CD4-positive, alpha-beta T cell treated with Interleukin-1 beta for 1 hour (primary cell): ENCODE results near the gene TASOR.

Source experiments
- DNase-seq, 2 donors: peaks; one replicate each; pipeline ENCODE4 v3.0.0-alpha.2; 2020 to 2022

TASOR gene

GRCh38 chr3:56681984-56682461 is 1.0 kb downstream of the TASOR start:
- DNase-seq: no peak

- DNase-seq: no peak
Observed at GRCh38 chr3:56680054-56680580, 2.9 kb downstream of the TASOR start.

- DNase-seq: no peak
Observed at GRCh38 chr3:56677286-56677685, 5.8 kb downstream of the TASOR start.

- DNase-seq: no peak
Observed at GRCh38 chr3:56673781-56674457, 9.1 kb downstream of the TASOR start.

- DNase-seq: no peak
Observed at GRCh38 chr3:56667973-56668579, 15.0 kb downstream of the TASOR start.

GRCh38 chr3:56664823-56665222 is 18.2 kb downstream of the TASOR start:
- DNase-seq: no peak

GRCh38 chr3:56655709-56656108 is 27.4 kb downstream of the TASOR start:
- DNase-seq: no peak

GRCh38 chr3:56654460-56654859 is 28.6 kb downstream of the TASOR start:
- DNase-seq: no peak

- DNase-seq: no peak
Observed at GRCh38 chr3:56645407-56645806, 37.7 kb downstream of the TASOR start.

- DNase-seq: no peak
Observed at GRCh38 chr3:56633602-56634535, 49.2 kb downstream of the TASOR start.
